8988T (cell line): ENCODE measurements around the gene ZNF18.

Experiments
- DNase-seq: peaks from one replicate; pipeline ENCODE4 v3.0.0; 2011

ZNF18 gene

GRCh38 chr17:11997147-11997971 is at the start of gene ZNF18:
ZNF18 (minus strand) TSS chr17:11997475; CDS start chr17:11992829, 4,646 bp downstream.
- DNase-seq: no peak

- DNase-seq: no peak
These were observed 49.5 kb upstream of the ZNF18 start for GRCh38 chr17:12046786-12047185.

DNA sequence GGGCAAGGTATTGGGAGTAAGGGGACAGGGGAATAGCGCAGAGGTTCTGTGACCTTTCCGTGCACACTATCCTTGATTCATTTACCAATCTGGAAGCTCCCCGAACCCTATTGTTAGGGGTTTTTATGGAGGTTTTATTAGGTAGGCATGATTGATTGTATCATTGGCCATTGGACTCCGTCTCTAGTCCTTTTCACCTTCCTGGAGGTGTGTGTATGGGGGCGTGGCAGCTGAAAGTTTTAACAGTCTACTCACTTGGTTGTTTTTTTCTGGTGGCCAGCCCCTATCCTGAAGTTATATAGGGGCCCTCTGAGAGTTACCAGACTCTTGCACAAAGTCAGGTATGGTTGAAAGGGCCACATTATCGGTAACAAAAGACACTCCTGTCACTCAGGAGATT is 46.4 kb upstream of the ZNF18 start:
- no peak for DNase-seq

GRCh38 chr17:12041312-12041711 is 44.0 kb upstream of the ZNF18 start:
- DNase-seq: no peak

DNA sequence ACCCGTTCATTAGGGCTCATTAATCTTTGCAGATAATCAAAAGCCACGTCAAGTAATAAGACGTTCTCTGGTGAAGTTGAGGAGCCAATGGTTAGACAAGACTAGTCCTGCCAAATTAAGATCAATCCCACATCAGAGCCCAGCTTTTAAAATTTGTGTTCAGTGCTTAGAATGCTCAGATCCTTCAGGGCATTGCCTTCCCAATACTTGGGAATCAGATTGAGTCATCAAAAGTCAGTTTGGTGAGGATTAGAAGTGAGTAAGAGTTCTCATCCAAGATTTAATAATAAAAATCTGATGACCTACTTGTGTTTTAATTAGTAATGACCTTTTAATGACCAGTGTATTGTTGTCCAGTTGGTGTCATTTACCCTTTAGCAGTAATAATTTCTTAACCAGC is 43.2 kb upstream of the ZNF18 start:
- no peak for DNase-seq

- DNase-seq: no peak
These were observed 40.7 kb upstream of the ZNF18 start for GRCh38 chr17:12037970-12038369.

GRCh38 chr17:12035673-12036072 is 38.4 kb upstream of the ZNF18 start:
- DNase-seq: no peak

- no peak for DNase-seq
These were observed 37.3 kb upstream of the ZNF18 start for GRCh38 chr17:12034538-12034937.

GRCh38 chr17:12028611-12029010 is 31.3 kb upstream of the ZNF18 start:
- no peak for DNase-seq

DNA sequence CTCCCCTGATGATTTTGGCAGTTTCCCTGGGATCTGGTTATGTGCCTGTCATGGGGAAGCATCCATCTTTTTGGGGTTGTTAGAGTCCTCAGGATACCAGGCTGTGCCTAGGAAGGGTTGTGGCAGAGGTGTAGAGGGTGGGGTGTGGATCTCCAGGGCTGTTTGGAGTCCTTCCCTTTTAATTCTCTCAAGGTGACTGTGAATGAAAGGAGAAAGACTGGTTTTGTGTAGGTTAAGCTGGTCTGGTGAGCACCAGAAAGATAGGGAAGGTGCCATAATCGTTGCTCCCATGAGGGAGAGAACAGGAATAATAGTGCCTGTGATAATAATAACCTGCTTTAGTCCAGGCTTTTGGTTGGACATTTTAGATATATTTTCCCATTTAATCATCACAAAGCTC is 30.4 kb upstream of the ZNF18 start:
- no peak for DNase-seq

DNA sequence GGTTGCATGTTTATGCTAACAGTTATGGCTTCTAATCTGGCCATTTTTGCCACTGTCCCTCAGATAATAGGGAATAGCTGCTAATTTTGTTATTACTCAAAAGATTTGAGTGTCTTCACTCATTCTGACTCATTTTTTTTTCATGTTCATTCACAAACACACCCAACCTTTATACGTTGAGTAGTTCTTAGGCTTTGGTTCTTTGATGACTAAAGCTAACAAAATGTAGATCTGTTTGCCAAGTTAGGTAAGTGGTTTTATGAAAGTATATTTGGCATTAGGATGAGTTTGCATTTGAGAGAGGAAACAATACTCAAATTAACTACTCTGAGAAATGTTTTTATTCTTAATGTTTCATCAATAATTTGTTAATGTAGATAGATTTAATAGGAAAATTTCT is 27.1 kb upstream of the ZNF18 start:
- no peak for DNase-seq

- no peak for DNase-seq
These were observed 25.0 kb upstream of the ZNF18 start for GRCh38 chr17:12022310-12022709.

DNA sequence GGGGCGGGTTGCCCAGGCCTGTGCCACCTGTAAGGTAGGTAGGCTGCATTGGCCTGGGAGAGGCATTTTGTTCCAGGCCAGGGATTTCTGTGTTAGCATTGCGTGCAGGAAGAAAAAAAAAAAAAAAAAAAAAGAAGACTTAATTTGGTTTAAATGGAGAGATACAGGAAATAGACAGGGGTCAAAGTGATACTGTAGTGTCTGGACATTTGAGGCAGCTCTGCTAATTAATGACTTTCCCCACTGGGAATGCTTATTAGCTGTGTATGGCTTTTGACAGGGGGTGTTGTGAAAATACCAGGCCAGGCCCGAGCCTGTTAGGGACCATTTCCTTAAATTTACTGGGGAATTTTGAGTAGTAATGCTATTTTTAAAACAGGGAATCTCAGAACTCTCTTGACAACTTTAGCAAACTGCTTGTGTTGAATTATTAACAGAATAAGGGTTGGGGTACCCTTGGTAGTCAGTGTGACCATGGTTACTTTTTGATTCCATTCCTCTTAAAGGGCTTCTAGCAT is 24.4 kb upstream of the ZNF18 start:
- no peak for DNase-seq

DNA sequence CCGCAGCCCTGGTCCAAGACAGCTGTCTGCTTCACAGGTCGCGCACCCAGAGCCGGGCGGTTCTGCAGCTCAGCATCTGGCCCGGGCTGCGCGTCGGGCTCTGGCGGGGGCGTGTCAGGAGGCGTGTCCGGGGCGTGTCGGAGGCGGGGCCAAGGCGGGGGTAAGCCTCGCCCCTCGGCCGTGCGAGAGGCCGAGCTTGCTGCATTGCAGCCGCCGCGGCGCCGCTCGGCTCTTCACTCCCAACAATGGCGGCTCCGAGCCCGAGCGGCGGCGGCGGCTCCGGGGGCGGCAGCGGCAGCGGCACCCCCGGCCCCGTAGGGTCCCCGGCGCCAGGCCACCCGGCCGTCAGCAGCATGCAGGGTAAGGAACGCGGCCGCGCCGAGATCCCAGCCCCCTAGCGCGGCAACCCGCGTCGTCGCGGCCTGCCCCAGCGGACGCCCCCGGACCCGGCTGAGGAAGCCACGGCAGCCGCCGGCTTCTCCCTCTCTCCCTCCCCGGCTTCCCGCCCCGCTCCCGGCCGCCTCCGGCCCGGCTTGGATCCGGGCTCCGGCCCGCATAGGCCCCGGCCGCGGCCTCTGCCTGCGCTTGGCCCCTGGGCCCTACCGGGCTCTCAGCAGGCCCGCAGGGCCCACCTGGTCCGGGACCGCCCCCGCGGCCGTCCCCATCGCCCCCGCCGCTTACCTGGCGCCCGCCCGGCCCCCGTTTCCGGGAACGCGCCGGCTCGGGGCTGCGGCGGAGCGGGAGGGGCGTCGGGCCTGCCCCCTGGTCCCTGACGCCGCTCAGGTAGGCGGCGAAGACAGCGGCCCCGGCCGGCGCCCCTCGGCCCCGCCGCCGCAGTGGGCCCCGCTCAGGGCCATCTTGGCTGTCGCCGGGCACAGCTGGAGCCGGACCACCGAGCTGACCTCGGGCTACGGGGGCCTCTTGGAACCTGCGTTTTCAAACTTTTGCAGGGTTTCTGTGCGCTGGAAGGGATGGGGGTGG is 23.7 kb upstream of the ZNF18 start, which contains the start of gene MAP2K4:
TSS of gene MAP2K4 (plus strand) at position 236 of the 981 bp plus-strand sequence. CDS start at position 246, 10 bp downstream.
- peak; percentile 11 for DNase-seq

GRCh38 chr17:12007466-12007865 is 10.2 kb upstream of the ZNF18 start:
- DNase-seq: no peak

GRCh38 chr17:11999696-12000095 is 2.4 kb upstream of the ZNF18 start:
- DNase-seq: no peak

GRCh38 chr17:11997972-11998233 is 628 bp upstream of the ZNF18 start:
- no peak for DNase-seq

DNA sequence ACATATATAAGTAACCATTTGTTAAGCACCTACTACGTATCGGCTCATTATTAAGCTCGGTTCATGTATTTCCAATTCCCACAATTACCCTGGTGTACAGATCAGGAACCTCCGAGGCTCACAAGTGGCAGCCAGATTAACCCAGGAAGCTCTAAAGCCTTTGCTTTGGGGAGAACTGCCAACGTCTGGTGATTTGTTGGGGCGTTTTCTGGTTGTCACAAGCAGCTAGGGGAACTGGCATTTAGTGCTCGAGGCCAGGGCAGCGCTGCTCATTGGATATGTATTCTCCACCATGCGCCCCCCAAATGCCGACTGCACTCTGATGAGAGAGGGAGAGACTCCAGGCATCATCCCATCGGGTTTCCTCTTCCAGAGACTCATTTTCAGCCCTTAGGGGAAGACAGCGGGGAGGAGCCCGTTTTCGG is 541 bp downstream of the ZNF18 start:
- no peak for DNase-seq

DNA sequence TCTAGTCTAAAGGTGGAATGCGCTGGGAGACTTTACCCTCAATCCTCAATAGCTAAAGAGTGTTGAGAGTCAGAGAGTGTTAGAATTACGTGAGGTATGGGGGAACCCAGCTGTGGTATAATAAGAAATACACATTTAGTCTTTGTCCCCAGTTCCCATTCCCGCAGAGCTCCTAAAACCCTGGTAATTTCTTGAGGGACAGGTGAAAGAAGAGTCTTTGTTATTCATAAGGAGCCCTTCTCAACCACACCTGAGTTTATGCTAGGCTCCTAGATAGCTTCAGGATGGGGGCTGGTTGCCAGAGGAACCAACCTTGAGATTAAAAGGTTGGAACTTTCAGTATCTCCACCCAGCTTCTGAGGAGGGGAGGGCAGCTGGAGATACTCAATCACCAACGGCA is 5.8 kb downstream of the ZNF18 start:
- no peak for DNase-seq

- DNase-seq: no peak
These were observed 6.8 kb downstream of the ZNF18 start for GRCh38 chr17:11990363-11990983.

- DNase-seq: no peak
These were observed 10.3 kb downstream of the ZNF18 start for GRCh38 chr17:11986942-11987329.

- no peak for DNase-seq
These were observed 10.9 kb downstream of the ZNF18 start for GRCh38 chr17:11986179-11986941.
